GM12864 (cell line): ENCODE results near the gene CORO2B.

Experiments
- DNase-seq: peaks from one replicate; pipeline ENCODE4 v3.0.0-alpha.2; 2011; ENCODE audit warnings: low read depth
- H3K4me3 ChIP-seq: 2 replicates; pipeline ENCODE4 v1.5.1; 2011; ENCODE audit warnings: mild to moderate bottlenecking, low read depth, low read length, control low read depth
- TF ChIP-seq, protein P1 (sequence below): IDR thresholded peaks from 2 replicates; pipeline ENCODE4 v1.5.1; 2011; ENCODE audit warnings: low read depth, mild to moderate bottlenecking, moderate library complexity, low read length, control low read depth, inconsistent platforms; ENCODE audit errors: missing control alignments

Gene CORO2B

GRCh38 chr15:68633231-68634121, 54.7 kb downstream of the CORO2B start:
- no peak overlapping the region for H3K4me3 ChIP-seq
- no peak for DNase-seq
- TF ChIP-seq, protein P1, sequence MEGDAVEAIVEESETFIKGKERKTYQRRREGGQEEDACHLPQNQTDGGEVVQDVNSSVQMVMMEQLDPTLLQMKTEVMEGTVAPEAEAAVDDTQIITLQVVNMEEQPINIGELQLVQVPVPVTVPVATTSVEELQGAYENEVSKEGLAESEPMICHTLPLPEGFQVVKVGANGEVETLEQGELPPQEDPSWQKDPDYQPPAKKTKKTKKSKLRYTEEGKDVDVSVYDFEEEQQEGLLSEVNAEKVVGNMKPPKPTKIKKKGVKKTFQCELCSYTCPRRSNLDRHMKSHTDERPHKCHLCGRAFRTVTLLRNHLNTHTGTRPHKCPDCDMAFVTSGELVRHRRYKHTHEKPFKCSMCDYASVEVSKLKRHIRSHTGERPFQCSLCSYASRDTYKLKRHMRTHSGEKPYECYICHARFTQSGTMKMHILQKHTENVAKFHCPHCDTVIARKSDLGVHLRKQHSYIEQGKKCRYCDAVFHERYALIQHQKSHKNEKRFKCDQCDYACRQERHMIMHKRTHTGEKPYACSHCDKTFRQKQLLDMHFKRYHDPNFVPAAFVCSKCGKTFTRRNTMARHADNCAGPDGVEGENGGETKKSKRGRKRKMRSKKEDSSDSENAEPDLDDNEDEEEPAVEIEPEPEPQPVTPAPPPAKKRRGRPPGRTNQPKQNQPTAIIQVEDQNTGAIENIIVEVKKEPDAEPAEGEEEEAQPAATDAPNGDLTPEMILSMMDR, result no peak

- no peak overlapping the region for H3K4me3 ChIP-seq
- no peak for DNase-seq
- TF ChIP-seq, protein P1, result no peak
Observed at GRCh38 chr15:68634122-68634482, 55.3 kb downstream of the CORO2B start.

GRCh38 chr15:68634531-68634930, 55.7 kb downstream of the CORO2B start:
- TF ChIP-seq, protein P1, result no peak
- no peak overlapping the region for H3K4me3 ChIP-seq
- DNase-seq, result no peak

GRCh38 chr15:68635141-68635540, 56.3 kb downstream of the CORO2B start:
- DNase-seq, result no peak
- TF ChIP-seq, protein P1, result no peak
- H3K4me3 ChIP-seq, result no peak overlapping the region

- DNase-seq, result no peak
- TF ChIP-seq, protein P1, result no peak
- H3K4me3 ChIP-seq, result no peak overlapping the region
Observed at GRCh38 chr15:68636256-68636655, 57.5 kb downstream of the CORO2B start.

DNA sequence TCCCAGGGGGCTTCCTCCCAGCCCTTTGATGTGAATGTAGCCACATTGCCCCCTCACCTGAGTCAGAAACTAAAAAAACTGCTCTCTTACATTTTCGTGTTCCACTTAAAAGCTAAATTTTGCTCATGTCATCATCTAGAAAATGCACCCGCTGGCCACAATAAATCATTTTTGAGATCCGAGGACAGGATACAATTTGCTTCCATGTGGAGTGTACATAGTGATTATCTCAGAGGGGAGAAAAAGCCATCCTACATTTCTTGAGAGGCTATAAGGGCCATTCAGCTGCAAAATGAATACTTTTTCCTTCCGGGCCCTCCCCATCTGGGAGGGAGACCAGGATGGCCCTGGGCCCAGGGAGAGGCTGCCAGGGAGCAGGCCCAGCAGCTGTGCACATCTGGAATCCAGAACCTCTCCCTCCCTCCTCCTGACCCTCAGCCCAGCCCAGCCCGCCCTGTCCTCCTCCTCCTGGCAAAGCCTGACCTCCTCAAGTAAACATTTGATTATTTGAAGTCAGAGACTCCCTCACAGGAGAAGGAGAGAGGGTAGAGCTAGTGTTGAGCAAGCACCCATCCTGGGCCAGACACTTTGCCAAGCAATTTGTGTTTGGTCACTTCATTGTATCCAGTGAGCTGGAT, 59.1 kb downstream of the CORO2B start:
- TF ChIP-seq, protein P1, result no peak
- H3K4me3 ChIP-seq, result no peak overlapping the region
- DNase-seq, result no peak

DNA sequence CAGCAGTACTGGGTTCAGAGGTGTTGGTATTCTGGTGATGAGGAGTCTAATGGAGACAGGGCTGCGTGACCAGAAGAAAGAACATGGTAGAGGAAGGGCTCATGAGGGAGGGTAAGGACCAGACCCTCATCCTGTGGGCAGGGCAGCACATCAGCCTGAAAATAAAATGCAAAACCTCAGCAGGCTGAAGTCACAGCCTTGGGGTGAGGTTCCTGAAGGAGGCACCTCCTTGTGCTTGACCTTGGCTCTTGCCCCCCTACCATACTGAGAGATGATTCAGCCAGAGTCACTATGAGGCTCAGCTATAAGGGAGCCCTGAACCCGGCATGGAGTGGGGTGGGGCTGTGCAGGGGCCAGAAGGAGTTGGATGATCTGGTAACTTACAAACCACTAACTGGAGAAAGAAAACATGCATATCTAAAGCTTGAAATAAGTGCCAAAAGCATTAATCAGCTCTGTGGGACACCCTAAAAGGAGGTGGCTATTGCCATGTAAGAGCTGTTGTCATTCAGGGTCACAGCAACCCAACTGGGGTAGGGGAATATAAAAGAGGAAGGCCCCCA, 60.2 kb downstream of the CORO2B start:
- no peak for DNase-seq
- TF ChIP-seq, protein P1, result no peak
- H3K4me3 ChIP-seq, result no peak overlapping the region
